Stimulated activated CD8-positive, alpha-beta memory T cell treated with anti-CD3 and anti-CD28 coated beads, Interleukin-12 subunit alpha, Interleukin-12 subunit beta, amount 100 ng/mL, for 1 hour (primary cell): ENCODE results near the gene CBX4.

ENCODE experiments used
- DNase-seq: peaks from one replicate; pipeline ENCODE4 v3.0.0-alpha.2; 2020; ENCODE audit warnings: low read depth

CBX4 gene

GRCh38 chr17:79841369-79842135 lies 2.3 kb upstream of the CBX4 start:
- DNase-seq = no peak

- no peak for DNase-seq
Measured at GRCh38 chr17:79840989-79841286, 1.7 kb upstream of the CBX4 start.

GRCh38 chr17:79840269-79840988 lies 1.2 kb upstream of the CBX4 start:
- DNase-seq = no peak

- DNase-seq = no peak
Measured at GRCh38 chr17:79838522-79839274, 542 bp downstream of the CBX4 start.

GRCh38 chr17:79837888-79838521 lies 1.2 kb downstream of the CBX4 start:
- no peak for DNase-seq

- no peak for DNase-seq
Measured at GRCh38 chr17:79836972-79837887, 2.0 kb downstream of the CBX4 start.

- DNase-seq = no peak
Measured at GRCh38 chr17:79836510-79836971, 2.7 kb downstream of the CBX4 start.

GRCh38 chr17:79835953-79836509 lies 3.2 kb downstream of the CBX4 start:
- no peak for DNase-seq

GRCh38 chr17:79835470-79835899 lies 3.8 kb downstream of the CBX4 start:
- DNase-seq = no peak

GRCh38 chr17:79834565-79835469 lies 4.4 kb downstream of the CBX4 start:
- no peak for DNase-seq

- no peak for DNase-seq
Measured at GRCh38 chr17:79833744-79834564, 5.3 kb downstream of the CBX4 start.

- DNase-seq = no peak
Measured at GRCh38 chr17:79833110-79833450, 6.2 kb downstream of the CBX4 start.

- DNase-seq = no peak
Measured at GRCh38 chr17:79832218-79833109, 6.8 kb downstream of the CBX4 start.

- no peak for DNase-seq
Measured at GRCh38 chr17:79831265-79832217, 7.7 kb downstream of the CBX4 start.

- DNase-seq = no peak
Measured at GRCh38 chr17:79830763-79831264, 8.4 kb downstream of the CBX4 start.

GRCh38 chr17:79830303-79830702 lies 8.9 kb downstream of the CBX4 start:
- DNase-seq = no peak

GRCh38 chr17:79829457-79829856 lies 9.8 kb downstream of the CBX4 start:
- no peak for DNase-seq
